ENCODE data around the gene DAPK2.
"Not testable (repeated sequence)": the region's sequence is repeated elsewhere in the genome, so short reads cannot be mapped to it uniquely, and the experiment has no call there.

Gene DAPK2

GRCh38 chr15:63968122-63968524, 78.2 kb downstream of the DAPK2 start:
- H4K20me1 ChIP-seq (ENCODE audit: insufficient read depth, low read length) = no peaks in the 10 kb centered on the region
- peaks cover 28% of the 10 kb centered on the region for H3F3A ChIP-seq (ENCODE audit: insufficient read depth, low read length)
- no peaks in the 10 kb centered on the region for H3K9me3 ChIP-seq (replicated peaks; ENCODE audit: insufficient read depth, low read length)
- H3K4me3 ChIP-seq (ENCODE audit: low read length) = no peak overlapping the region
- no peaks in the 10 kb centered on the region for H3K36me3 ChIP-seq (replicated peaks; ENCODE audit: insufficient read depth, low read length)
- H3K9me2 ChIP-seq (replicated peaks; ENCODE audit: insufficient read depth, low read length) = no peaks in the 10 kb centered on the region
- H2AFZ ChIP-seq (ENCODE audit: low read length) = no peak overlapping the region
- H3K79me2 ChIP-seq (ENCODE audit: low read length) = no peaks in the 10 kb centered on the region
- H3K9ac ChIP-seq (ENCODE audit: low read length) = no peak overlapping the region
- H3K4me2 ChIP-seq (ENCODE audit: low read depth, low read length) = no peak overlapping the region
- no peaks in the 10 kb centered on the region for H3K27me3 ChIP-seq (replicated peaks; ENCODE audit: insufficient read depth, low read length)
- H3K27ac ChIP-seq (ENCODE audit: low read length) = no peak overlapping the region
- DNase-seq = no peak
- H3K4me1 ChIP-seq (ENCODE audit: low read length) = peaks cover 42% of the 10 kb centered on the region
- TF ChIP-seq EZH2 (optimal IDR thresholded peaks at IDR 0.05; ENCODE audit: low read depth, low read length) (no peak), EZH2phosphoT487 (IDR thresholded peaks at IDR 0.05; ENCODE audit: low read length) (no peak)
- TF ChIP-seq, protein P1, sequence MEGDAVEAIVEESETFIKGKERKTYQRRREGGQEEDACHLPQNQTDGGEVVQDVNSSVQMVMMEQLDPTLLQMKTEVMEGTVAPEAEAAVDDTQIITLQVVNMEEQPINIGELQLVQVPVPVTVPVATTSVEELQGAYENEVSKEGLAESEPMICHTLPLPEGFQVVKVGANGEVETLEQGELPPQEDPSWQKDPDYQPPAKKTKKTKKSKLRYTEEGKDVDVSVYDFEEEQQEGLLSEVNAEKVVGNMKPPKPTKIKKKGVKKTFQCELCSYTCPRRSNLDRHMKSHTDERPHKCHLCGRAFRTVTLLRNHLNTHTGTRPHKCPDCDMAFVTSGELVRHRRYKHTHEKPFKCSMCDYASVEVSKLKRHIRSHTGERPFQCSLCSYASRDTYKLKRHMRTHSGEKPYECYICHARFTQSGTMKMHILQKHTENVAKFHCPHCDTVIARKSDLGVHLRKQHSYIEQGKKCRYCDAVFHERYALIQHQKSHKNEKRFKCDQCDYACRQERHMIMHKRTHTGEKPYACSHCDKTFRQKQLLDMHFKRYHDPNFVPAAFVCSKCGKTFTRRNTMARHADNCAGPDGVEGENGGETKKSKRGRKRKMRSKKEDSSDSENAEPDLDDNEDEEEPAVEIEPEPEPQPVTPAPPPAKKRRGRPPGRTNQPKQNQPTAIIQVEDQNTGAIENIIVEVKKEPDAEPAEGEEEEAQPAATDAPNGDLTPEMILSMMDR (IDR thresholded peaks at IDR 0.05; ENCODE audit: low read length) = no peak

GRCh38 chr15:63967616-63968015, 78.7 kb downstream of the DAPK2 start:
- H2AFZ ChIP-seq (ENCODE audit: low read length) = no peak overlapping the region
- no peaks in the 10 kb centered on the region for H3K36me3 ChIP-seq (replicated peaks; ENCODE audit: insufficient read depth, low read length)
- H3K4me3 ChIP-seq (ENCODE audit: low read length) = no peak overlapping the region
- no peak overlapping the region for H3K4me2 ChIP-seq (ENCODE audit: low read depth, low read length)
- no peaks in the 10 kb centered on the region for H3K27me3 ChIP-seq (replicated peaks; ENCODE audit: insufficient read depth, low read length)
- H3K79me2 ChIP-seq (ENCODE audit: low read length) = no peaks in the 10 kb centered on the region
- H3K9me3 ChIP-seq (replicated peaks; ENCODE audit: insufficient read depth, low read length) = no peaks in the 10 kb centered on the region
- no peak overlapping the region for H3K9ac ChIP-seq (ENCODE audit: low read length)
- DNase-seq = no peak
- H3K4me1 ChIP-seq (ENCODE audit: low read length) = peaks cover 38% of the 10 kb centered on the region
- peaks cover 28% of the 10 kb centered on the region for H3F3A ChIP-seq (ENCODE audit: insufficient read depth, low read length)
- TF ChIP-seq EZH2phosphoT487 (IDR thresholded peaks at IDR 0.05; ENCODE audit: low read length) (no peak), EZH2 (optimal IDR thresholded peaks at IDR 0.05; ENCODE audit: low read depth, low read length) (no peak)
- TF ChIP-seq, protein P1 (IDR thresholded peaks at IDR 0.05; ENCODE audit: low read length) = no peak
- no peaks in the 10 kb centered on the region for H3K9me2 ChIP-seq (replicated peaks; ENCODE audit: insufficient read depth, low read length)
- H4K20me1 ChIP-seq (ENCODE audit: insufficient read depth, low read length) = no peaks in the 10 kb centered on the region
- H3K27ac ChIP-seq (ENCODE audit: low read length) = no peak overlapping the region

DNA sequence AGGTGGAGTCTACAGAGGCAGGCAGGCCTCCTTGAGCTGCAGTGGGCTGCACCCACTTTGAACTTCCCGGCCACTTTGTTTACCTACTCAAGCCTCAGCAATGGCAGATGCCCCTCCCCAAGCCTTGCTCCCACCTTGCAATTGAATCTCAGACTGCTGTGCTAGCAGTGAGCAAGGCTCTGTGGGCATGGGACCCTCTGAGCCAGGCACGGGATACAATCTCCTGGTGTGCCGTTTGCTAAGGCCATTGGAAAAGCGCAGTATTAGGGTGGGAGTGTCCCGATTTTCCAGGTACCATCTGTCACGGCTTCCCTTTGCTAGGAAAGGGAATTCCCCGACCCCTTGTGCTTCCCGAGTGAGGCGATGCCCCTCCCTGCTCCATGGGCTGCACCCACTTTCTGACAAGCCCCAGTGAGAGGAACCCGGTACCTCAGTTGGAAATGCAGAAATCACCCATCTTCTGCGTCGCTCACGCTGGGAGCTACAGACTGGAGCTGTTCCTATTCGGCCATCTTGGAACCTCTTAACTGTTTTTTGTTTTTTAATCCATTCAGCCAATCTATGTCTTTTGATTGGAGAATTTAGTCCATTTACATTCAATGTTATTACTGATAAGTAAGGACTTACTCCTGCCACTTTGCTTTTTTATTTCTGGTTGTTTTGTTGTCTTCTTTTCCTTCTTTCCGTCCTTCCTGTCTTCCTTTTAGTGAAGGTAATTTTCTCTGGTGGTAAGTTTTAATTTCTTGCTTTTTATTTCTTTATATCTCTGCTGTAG, 83.2 kb downstream of the DAPK2 start:
- not testable (repeated sequence) for H4K20me1 ChIP-seq (ENCODE audit: insufficient read depth, low read length); H3K79me2 ChIP-seq (ENCODE audit: low read length); H3K4me2 ChIP-seq (ENCODE audit: low read depth, low read length); H3K27me3 ChIP-seq (replicated peaks; ENCODE audit: insufficient read depth, low read length); H3K9me3 ChIP-seq (replicated peaks; ENCODE audit: insufficient read depth, low read length); H3K9ac ChIP-seq (ENCODE audit: low read length); H3K4me1 ChIP-seq (ENCODE audit: low read length); H2AFZ ChIP-seq (ENCODE audit: low read length); H3K4me3 ChIP-seq (ENCODE audit: low read length); H3F3A ChIP-seq (ENCODE audit: insufficient read depth, low read length); H3K9me2 ChIP-seq (replicated peaks; ENCODE audit: insufficient read depth, low read length); H3K27ac ChIP-seq (ENCODE audit: low read length); H3K36me3 ChIP-seq (replicated peaks; ENCODE audit: insufficient read depth, low read length); DNase-seq

DNA sequence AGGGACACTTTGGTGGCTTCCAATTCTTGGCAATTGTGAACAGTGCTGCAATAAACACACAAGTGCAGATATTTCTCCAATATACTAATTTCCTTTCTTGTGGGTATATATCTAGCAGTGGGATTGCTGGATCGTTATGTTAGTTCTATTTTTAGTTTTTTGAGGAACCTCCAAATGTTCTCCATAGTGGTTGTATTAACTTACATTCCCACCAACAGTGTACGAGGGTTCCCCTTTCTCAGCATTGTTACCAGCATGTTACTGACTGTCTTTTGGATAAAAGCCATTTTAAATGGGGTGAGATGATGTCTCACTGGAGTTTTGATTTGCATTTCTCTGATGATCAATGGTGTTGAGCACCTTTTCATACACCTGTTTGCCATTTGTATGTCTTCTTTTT, 92.8 kb downstream of the DAPK2 start:
- H3K79me2 ChIP-seq (ENCODE audit: low read length) = no peaks in the 10 kb centered on the region
- no peak overlapping the region for H3K4me2 ChIP-seq (ENCODE audit: low read depth, low read length)
- DNase-seq = no peak

More for the DNA sequence above, 92.8 kb downstream of the DAPK2 start:
- Histone ChIP-seq H3K9me2 (replicated peaks; ENCODE audit: insufficient read depth, low read length) (no peaks in the 10 kb centered on the region), H3F3A (ENCODE audit: insufficient read depth, low read length) (no peaks in the 10 kb centered on the region), H3K4me3 (ENCODE audit: low read length) (no peak overlapping the region), H3K9ac (ENCODE audit: low read length) (no peak overlapping the region), H3K27me3 (replicated peaks; ENCODE audit: insufficient read depth, low read length) (no peaks in the 10 kb centered on the region), H3K9me3 (replicated peaks; ENCODE audit: insufficient read depth, low read length) (no peaks in the 10 kb centered on the region), H3K27ac (ENCODE audit: low read length) (no peak overlapping the region), H3K36me3 (replicated peaks; ENCODE audit: insufficient read depth, low read length) (no peaks in the 10 kb centered on the region), H4K20me1 (ENCODE audit: insufficient read depth, low read length) (no peaks in the 10 kb centered on the region), H2AFZ (ENCODE audit: low read length) (no peak overlapping the region), H3K4me1 (ENCODE audit: low read length) (no peaks in the 10 kb centered on the region)
- TF ChIP-seq, protein P1 (IDR thresholded peaks at IDR 0.05; ENCODE audit: low read length) = no peak
- TF ChIP-seq EZH2 (optimal IDR thresholded peaks at IDR 0.05; ENCODE audit: low read depth, low read length) (no peak), EZH2phosphoT487 (IDR thresholded peaks at IDR 0.05; ENCODE audit: low read length) (no peak)
